HG02642 (cell line): Measurements from ENCODE around the gene ANKRD39.
"Not testable (repeated sequence)": the region's sequence is repeated elsewhere in the genome, so short reads cannot be mapped to it uniquely, and the experiment has no call there.

Experiments
- ATAC-seq: cut with Tn5 transposase; IDR thresholded peaks from one replicate; pipeline ENCODE4 v1.9.1; 2021; ENCODE audit warnings: mild to moderate bottlenecking; ENCODE audit not compliant: unreplicated experiment, poor library complexity

Gene ANKRD39

GRCh38 chr2:96857667-96858372 lies at the start of gene ANKRD39:
ANKRD39 (minus strand) TSS chr2:96858016; CDS start chr2:96857987, 29 bp downstream.
- ATAC-seq: peak; percentile 93

- no peak for ATAC-seq
These were observed 48.9 kb upstream of the ANKRD39 start for GRCh38 chr2:96906729-96907114.

- ATAC-seq: no peak
These were observed 46.0 kb upstream of the ANKRD39 start for GRCh38 chr2:96903815-96904214.

- no peak for ATAC-seq
These were observed 45.5 kb upstream of the ANKRD39 start for GRCh38 chr2:96903318-96903717.

- ATAC-seq: no peak
These were observed 42.4 kb upstream of the ANKRD39 start for GRCh38 chr2:96900237-96900636.

GRCh38 chr2:96899413-96899741 lies 41.6 kb upstream of the ANKRD39 start:
- ATAC-seq: no peak

- no peak for ATAC-seq
These were observed 41.0 kb upstream of the ANKRD39 start for GRCh38 chr2:96898641-96899412.

- no peak for ATAC-seq
These were observed 40.3 kb upstream of the ANKRD39 start for GRCh38 chr2:96898135-96898505.

GRCh38 chr2:96897491-96898134 lies 39.8 kb upstream of the ANKRD39 start:
- ATAC-seq: no peak

GRCh38 chr2:96895746-96896651 lies 38.2 kb upstream of the ANKRD39 start:
- ATAC-seq: no peak

- no peak for ATAC-seq
These were observed 37.4 kb upstream of the ANKRD39 start for GRCh38 chr2:96895032-96895745.

- no peak for ATAC-seq
These were observed 36.3 kb upstream of the ANKRD39 start for GRCh38 chr2:96894151-96894531.

GRCh38 chr2:96893289-96894150 lies 35.7 kb upstream of the ANKRD39 start:
- ATAC-seq: no peak

- no peak for ATAC-seq
These were observed 33.9 kb upstream of the ANKRD39 start for GRCh38 chr2:96891591-96892333.

GRCh38 chr2:96890726-96891385 lies 33.0 kb upstream of the ANKRD39 start:
- no peak for ATAC-seq

- ATAC-seq: no peak
These were observed 32.4 kb upstream of the ANKRD39 start for GRCh38 chr2:96890252-96890651.

GRCh38 chr2:96889502-96889901 lies 31.7 kb upstream of the ANKRD39 start:
- ATAC-seq: not testable (repeated sequence)
